Measurements from ENCODE around the gene SLC25A48.

Gene SLC25A48

DNA sequence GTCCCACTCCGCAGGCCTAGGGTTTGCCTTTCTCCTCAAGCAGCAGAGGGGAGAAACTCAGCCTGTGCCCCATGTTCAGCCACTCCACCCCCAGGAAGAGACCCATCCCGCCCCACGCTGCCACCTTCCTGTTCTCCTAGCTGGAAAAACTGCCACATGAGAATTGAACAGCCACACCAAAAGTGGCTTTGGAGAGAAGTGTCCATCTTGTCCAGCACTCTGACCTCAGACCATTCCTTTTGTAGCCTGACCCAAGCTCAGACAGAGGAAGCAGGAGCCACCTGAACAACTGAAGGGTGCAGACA lies 8.3 kb upstream of the SLC25A48 start:
- no peak for TF ChIP-seq CTCF (IDR thresholded peaks at IDR 0.05)

GRCh38 chr5:135826994-135827671 lies 7.3 kb upstream of the SLC25A48 start:
- no peak for TF ChIP-seq CTCF (IDR thresholded peaks at IDR 0.05)

- TF ChIP-seq CTCF (IDR thresholded peaks at IDR 0.05) = no peak
Observed at GRCh38 chr5:135827965-135828781, 6.3 kb upstream of the SLC25A48 start.

GRCh38 chr5:135828782-135829127 lies 5.7 kb upstream of the SLC25A48 start:
- no peak for TF ChIP-seq CTCF (IDR thresholded peaks at IDR 0.05)

DNA sequence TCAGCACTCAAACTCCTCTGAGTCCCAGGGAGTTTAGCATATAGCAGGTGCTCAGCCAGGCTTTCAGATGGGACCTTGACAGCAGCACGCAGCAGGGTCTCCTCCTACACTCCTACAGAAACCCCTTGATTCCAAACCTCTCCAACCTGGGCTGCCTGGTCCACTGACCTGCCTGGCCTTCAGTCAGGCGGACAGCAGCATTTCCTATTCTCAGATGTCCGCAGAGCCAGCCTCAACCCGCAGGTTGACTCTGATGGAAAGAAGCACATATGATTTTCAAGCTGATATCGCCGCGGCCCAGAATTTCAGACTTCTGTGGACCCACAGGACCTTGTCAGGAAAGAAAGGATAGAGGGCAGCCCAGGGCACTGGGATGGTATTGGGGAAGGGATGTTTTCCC lies 5.3 kb upstream of the SLC25A48 start:
- TF ChIP-seq CTCF (IDR thresholded peaks at IDR 0.05) = no peak

- TF ChIP-seq CTCF (IDR thresholded peaks at IDR 0.05) = peak; percentile 91
Observed at GRCh38 chr5:135829681-135830383, 4.6 kb upstream of the SLC25A48 start.

- peak; percentile 43 for TF ChIP-seq CTCF (IDR thresholded peaks at IDR 0.05)
Observed at GRCh38 chr5:135830384-135830700, 4.1 kb upstream of the SLC25A48 start.

Data from LNCAP (cell line).